ENCODE measurements around the gene CALD1.

CALD1 gene

GRCh38 chr7:134985894-134986362 is 206.5 kb downstream of the CALD1 start:
- DNase-seq (ENCODE audit: low spot score): no peak
- TF ChIP-seq, protein P1, sequence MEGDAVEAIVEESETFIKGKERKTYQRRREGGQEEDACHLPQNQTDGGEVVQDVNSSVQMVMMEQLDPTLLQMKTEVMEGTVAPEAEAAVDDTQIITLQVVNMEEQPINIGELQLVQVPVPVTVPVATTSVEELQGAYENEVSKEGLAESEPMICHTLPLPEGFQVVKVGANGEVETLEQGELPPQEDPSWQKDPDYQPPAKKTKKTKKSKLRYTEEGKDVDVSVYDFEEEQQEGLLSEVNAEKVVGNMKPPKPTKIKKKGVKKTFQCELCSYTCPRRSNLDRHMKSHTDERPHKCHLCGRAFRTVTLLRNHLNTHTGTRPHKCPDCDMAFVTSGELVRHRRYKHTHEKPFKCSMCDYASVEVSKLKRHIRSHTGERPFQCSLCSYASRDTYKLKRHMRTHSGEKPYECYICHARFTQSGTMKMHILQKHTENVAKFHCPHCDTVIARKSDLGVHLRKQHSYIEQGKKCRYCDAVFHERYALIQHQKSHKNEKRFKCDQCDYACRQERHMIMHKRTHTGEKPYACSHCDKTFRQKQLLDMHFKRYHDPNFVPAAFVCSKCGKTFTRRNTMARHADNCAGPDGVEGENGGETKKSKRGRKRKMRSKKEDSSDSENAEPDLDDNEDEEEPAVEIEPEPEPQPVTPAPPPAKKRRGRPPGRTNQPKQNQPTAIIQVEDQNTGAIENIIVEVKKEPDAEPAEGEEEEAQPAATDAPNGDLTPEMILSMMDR (IDR thresholded peaks at IDR 0.05; ENCODE audit: borderline replicate concordance, control extremely low read depth, extremely low read depth, insufficient read depth, missing control alignments): no peak
- in situ Hi-C loops (cut with MboI; ENCODE audit: low sequenced_read_pairs, unreplicated experiment): no loop called here

- TF ChIP-seq, protein P1 (IDR thresholded peaks at IDR 0.05; ENCODE audit: borderline replicate concordance, control extremely low read depth, extremely low read depth, insufficient read depth, missing control alignments): peak; percentile 79
- DNase-seq (ENCODE audit: low spot score): peak; percentile 88
- in situ Hi-C loops (cut with MboI; ENCODE audit: low sequenced_read_pairs, unreplicated experiment): no loop called here
Observed at GRCh38 chr7:134986363-134987251, 207.2 kb downstream of the CALD1 start, which contains the start of gene AGBL3. Gene AGBL3 (plus strand): TSS chr7:134986508. CDS start chr7:134987934, 1,426 bp downstream.

DNA sequence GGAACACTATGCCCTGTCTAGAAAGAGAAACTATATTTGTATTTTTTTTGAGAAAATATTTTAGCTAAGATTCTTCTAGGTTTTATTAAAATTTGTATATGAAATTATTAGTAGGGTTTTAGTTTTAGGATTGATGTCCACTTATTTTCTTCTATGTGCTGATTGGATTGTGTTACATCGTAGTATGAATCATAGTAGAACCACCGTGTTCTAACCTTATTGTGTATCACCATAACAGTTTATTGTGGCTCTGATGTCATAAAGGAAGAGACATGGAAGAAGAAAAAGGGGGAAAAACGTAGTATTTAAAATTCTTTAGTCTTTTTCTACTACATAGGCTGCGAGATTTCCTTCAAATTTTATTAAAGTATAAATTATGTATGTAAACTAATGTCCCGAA is 208.7 kb downstream of the CALD1 start:
- in situ Hi-C loops (cut with MboI; ENCODE audit: low sequenced_read_pairs, unreplicated experiment): no loop called here

DNA sequence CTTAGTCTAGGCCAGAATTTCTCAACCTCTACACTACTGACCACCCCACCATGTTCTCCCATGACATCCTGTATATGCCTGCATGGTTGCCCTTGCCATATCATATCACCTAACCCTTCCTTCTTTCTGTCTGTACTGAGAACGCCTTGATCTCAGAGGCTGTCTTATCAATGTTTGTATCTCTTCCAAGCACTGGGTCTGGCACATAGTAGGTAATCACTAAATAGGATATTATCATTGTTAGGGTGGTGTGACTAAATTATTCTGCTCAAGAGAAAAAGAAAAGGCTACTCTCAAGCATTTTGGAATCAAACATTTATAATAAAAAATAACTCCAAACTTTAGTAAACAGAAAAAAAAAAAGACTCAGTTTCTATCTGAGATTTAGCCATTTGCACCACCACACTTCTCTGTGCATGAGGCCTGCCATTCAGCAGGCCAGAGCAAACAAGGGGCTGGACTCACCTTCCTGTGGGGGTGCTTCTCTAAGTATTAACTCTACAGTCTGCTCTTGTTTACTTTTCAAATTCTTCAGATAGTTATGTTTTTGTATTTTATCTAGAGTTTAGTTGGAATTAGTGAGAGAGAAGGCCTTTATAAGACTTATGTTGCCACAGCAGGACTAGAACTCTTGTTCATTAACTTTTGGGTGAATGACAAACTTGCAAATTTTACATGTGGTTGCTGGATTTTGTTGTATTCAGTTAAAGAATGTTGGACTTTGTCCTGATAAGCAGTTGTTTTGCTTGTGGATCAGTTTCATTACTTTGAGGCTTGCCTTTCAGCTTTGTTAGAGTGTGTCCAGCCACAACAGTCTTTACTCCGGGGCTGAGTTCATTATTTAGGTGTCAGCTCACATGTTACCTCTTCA is 212.3 kb downstream of the CALD1 start:
- DNase-seq (ENCODE audit: low spot score): no peak
- in situ Hi-C loops (cut with MboI; ENCODE audit: low sequenced_read_pairs, unreplicated experiment): loop anchor here (5.0 kb wide), 1 partner anchor 176 kb away; no protein-coding TSS in a partner anchor
- TF ChIP-seq, protein P1 (IDR thresholded peaks at IDR 0.05; ENCODE audit: borderline replicate concordance, control extremely low read depth, extremely low read depth, insufficient read depth, missing control alignments): no peak

More for the DNA sequence above, 208.7 kb downstream of the CALD1 start:
- DNase-seq (ENCODE audit: low spot score): no peak
- TF ChIP-seq, protein P1 (IDR thresholded peaks at IDR 0.05; ENCODE audit: borderline replicate concordance, control extremely low read depth, extremely low read depth, insufficient read depth, missing control alignments): no peak

DNA sequence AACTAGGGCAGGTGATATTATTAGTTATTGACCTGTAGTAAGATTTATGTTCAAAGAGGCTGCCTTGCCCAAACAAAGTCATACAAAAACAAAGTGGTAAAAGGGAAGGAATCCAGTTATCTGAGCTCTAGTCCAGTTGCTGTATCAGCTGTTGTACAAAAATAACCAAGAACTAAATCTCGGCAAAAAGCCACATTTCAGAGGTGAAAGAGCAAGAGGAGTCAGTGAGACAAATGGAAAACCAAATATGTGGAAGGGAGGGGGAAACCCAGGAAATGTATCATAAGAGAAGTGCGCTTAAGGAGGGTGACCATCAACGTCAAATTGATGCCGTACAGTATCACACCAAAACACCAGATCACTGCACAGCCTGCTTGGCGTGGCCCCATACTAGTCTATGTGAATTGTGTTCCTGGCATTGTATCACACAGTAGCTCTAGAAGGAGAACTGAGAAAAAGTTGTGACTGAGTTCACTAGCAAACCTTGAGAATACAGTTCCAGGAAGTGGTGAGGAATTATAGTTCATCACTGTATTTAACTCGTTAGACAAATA is 213.3 kb downstream of the CALD1 start:
- TF ChIP-seq, protein P1 (IDR thresholded peaks at IDR 0.05; ENCODE audit: borderline replicate concordance, control extremely low read depth, extremely low read depth, insufficient read depth, missing control alignments): no peak
- DNase-seq (ENCODE audit: low spot score): peak; percentile 55
- in situ Hi-C loops (cut with MboI; ENCODE audit: low sequenced_read_pairs, unreplicated experiment): loop anchor here (5.0 kb wide), 1 partner anchor 175 kb away; no protein-coding TSS in a partner anchor

Data from GM13976 (cell line).